Naive thymus-derived CD4-positive, alpha-beta T cell (primary cell): ENCODE data around the gene IMMP1L. TPM values are rescaled to one million over a fixed set of nuclear protein-coding genes. Genes with fewer than 3 reads are reported as not detected.

Experiments
- ATAC-seq: fragments of 150-1000 bp; cut with Tn5 transposase; 2 replicates; pipeline ENCODE4 v1.10.0; 2021; ENCODE audit warnings: mild to moderate bottlenecking, moderate library complexity
- CTCF ChIA-PET: fragments of 350-600 bp; sonication (Branson Sonifier 250); formaldehyde crosslinking; loops from one replicate; lab custom pipeline; 2021; ENCODE audit warnings: antibody characterized with exemption; lab: Charles Lee
- POLR2A ChIA-PET: fragments of 350-600 bp; sonication (Branson Sonifier 250); formaldehyde crosslinking; loops from one replicate; lab custom pipeline; 2021; ENCODE audit warnings: antibody characterized with exemption, inconsistent platforms; lab: Charles Lee
- DNase-seq, 9 donors: peaks; one replicate each; pipeline versions ENCODE4 v3.0.0 to v3.0.0-alpha.2; 2020 to 2022; ENCODE audit warnings: mixed read lengths in 1 of 9
- H3K27ac ChIP-seq: one replicate; pipeline ENCODE4 v1.7.0; 2013; ENCODE audit warnings: mild to moderate bottlenecking, low read depth, low read length, moderate library complexity
- H3K27me3 ChIP-seq, 2 donors: one replicate each; pipeline ENCODE4 v1.7.0; 2013; ENCODE audit warnings: low read length in 2 of 2, mild to moderate bottlenecking in 2 of 2, moderate library complexity in 2 of 2; ENCODE audit not compliant: control insufficient read depth in 2 of 2, insufficient read depth in 2 of 2
- H3K36me3 ChIP-seq, 3 experiments: 1 replicate in 2 of 3; 2 replicates in 1 of 3; pipeline ENCODE4 v1.7.0; 2013; ENCODE audit warnings: low read length in 3 of 3, mild to moderate bottlenecking in 3 of 3, moderate library complexity in 1 of 3; ENCODE audit not compliant: insufficient read depth in 3 of 3, control insufficient read depth in 2 of 3
- H3K4me1 ChIP-seq, 2 donors: one replicate each; pipeline ENCODE4 v1.7.0; 2013; ENCODE audit warnings: low read length in 2 of 2, mild to moderate bottlenecking in 2 of 2, moderate library complexity in 1 of 2; ENCODE audit not compliant: control insufficient read depth in 2 of 2, insufficient read depth in 2 of 2
- H3K4me3 ChIP-seq: 2 replicates; pipeline ENCODE4 v1.7.0; 2013; ENCODE audit warnings: mild to moderate bottlenecking, low read length
- H3K9me3 ChIP-seq, 3 experiments: 1 replicate in 2 of 3; 2 replicates in 1 of 3; pipeline ENCODE4 v1.7.0; 2013; ENCODE audit warnings: low read length in 3 of 3; ENCODE audit not compliant: control insufficient read depth in 2 of 3
- H3K27ac Mint-ChIP-seq, 9 donors: one replicate each; pipeline ENCODE4 v1.8.0; 2020 to 2022; ENCODE audit warnings: mixed read lengths in 9 of 9, mild to moderate bottlenecking in 8 of 9, moderate library complexity in 5 of 9, inconsistent platforms in 2 of 9
- H3K27me3 Mint-ChIP-seq, 5 donors: one replicate each; pipeline ENCODE4 v1.8.0; 2021 to 2022; ENCODE audit warnings: mixed read lengths in 5 of 5, mild to moderate bottlenecking in 1 of 5
- H3K36me3 Mint-ChIP-seq, 5 donors: one replicate each; pipeline ENCODE4 v1.8.0; 2020 to 2022; ENCODE audit warnings: mixed read lengths in 5 of 5, mild to moderate bottlenecking in 3 of 5, inconsistent platforms in 1 of 5
- H3K4me1 Mint-ChIP-seq, 7 donors: one replicate each; pipeline ENCODE4 v1.8.0; 2020 to 2022; ENCODE audit warnings: mixed read lengths in 7 of 7, mild to moderate bottlenecking in 3 of 7, inconsistent platforms in 1 of 7
- H3K4me3 Mint-ChIP-seq, 10 donors: one replicate each; pipeline ENCODE4 v1.8.0; 2020 to 2022; ENCODE audit warnings: mild to moderate bottlenecking in 10 of 10, mixed read lengths in 10 of 10, moderate library complexity in 6 of 10, inconsistent platforms in 2 of 10
- H3K9me3 Mint-ChIP-seq, 11 donors: one replicate each; pipeline ENCODE4 v1.8.0; 2020 to 2022; ENCODE audit warnings: mixed read lengths in 11 of 11, mild to moderate bottlenecking in 4 of 11, inconsistent platforms in 1 of 11, moderate library complexity in 1 of 11
- intact Hi-C, 2 donors: fragments of 100-400 bp; cut with micrococcal nuclease; formaldehyde crosslinking; loops; one replicate each; pipeline ENCODE4 v1.15.1; 2023
- polyA plus RNA-seq, 2 donors: library from polyadenylated mRNA; unstranded; fragments of 300-500 nt; fragmentation: Illumina TruSeq; gene quantifications; one replicate each; pipeline ENCODE4 v1.2.3, GENCODE V29; 2021
- total RNA-seq, 6 experiments: library from RNA in 5 of 6; stranded (reverse) in 5 of 6; gene quantifications; 1 replicate in 5 of 6; 2 replicates in 1 of 6; pipeline ENCODE4 v1.2.3 and lab custom pipeline; 2021 to 2026

IMMP1L gene
- total RNA-seq (10 to 100 TPM in 4 of 5 experiments, 1 to 10 TPM in 1; 9.4 to 20.0 (median 16.1) TPM), polyA plus RNA-seq (10 to 100 TPM; 49.7 to 52.4 TPM), total RNA-seq (lab: John Stamatoyannopoulos, UW) (3.4 reads per million, percentile 18 among the genes with 10 or more reads in this experiment)

GRCh38 chr11:31509429-31510345, at the start of gene IMMP1L, which contains the start of gene ELP4:
Gene IMMP1L, minus strand, starts transcription at chr11:31509622. Its CDS starts 46,346 bp downstream, at chr11:31463276.
Gene ELP4, plus strand, starts transcription at chr11:31509767. Its CDS starts 18 bp downstream, at chr11:31509785.
- ATAC-seq (peak; percentile 100), DNase-seq (peak; percentile 86 to 97 (median 95))
- Histone ChIP-seq H3K9me3 (no peaks in the 10 kb centered on the region), H3K36me3 (peaks cover 0 to 3% (median 0%) of the 10 kb centered on the region in 3 experiments), H3K27ac (peak within 1 kb of the TSS; percentile 79), H3K4me3 (peak within 1 kb of the TSS; percentile 85), H3K27me3 (no peaks in the 10 kb centered on the region), H3K4me1 (peaks cover 13 to 14% of the 10 kb centered on the region in 2 donors)
- H3K27me3 Mint-ChIP-seq, result peaks cover 0 to 2% (median 0%) of the 10 kb centered on the region in 5 donors
- intact Hi-C loops, result loop anchor here (1.0 to 10.0 kb wide), 11 partner anchors 11 to 1745 kb away; partner anchors contain the start of genes ARL14EP (in 2 of the 2), DCDC1 (in 2 of the 2), DNAJC24 (in 2 of the 2) and EIF3M (in 2 of the 2)
- H3K9me3 Mint-ChIP-seq, result no peaks in the 10 kb centered on the region
- peaks cover 21 to 70% (median 49%) of the 10 kb centered on the region in 7 donors for H3K4me1 Mint-ChIP-seq
- peaks cover under 1 to 15% (median 11%) of the 10 kb centered on the region in 5 donors for H3K36me3 Mint-ChIP-seq
- POLR2A ChIA-PET, result interaction anchor here (1.0 to 1.1 kb wide), 2 partner anchors 33 to 140 kb away, joined by 3 to 4 read pairs; partner anchors contain the start of genes DCDC1 and DNAJC24
- peak within 1 kb of the TSS; percentile 89 to 100 (median 99) for H3K4me3 Mint-ChIP-seq
- peak within 1 kb of the TSS; percentile 92 to 100 (median 98) for H3K27ac Mint-ChIP-seq
- CTCF ChIA-PET, result no interaction called here

GRCh38 chr11:31558001-31558400, 48.6 kb upstream of the IMMP1L start:
- DNase-seq (no peak), ATAC-seq (no peak)
- H3K4me3 Mint-ChIP-seq, result no peak overlapping the region
- ChIA-PET CTCF (no interaction called here), POLR2A (no interaction called here)
- Histone ChIP-seq H3K27me3 (no peaks in the 10 kb centered on the region), H3K9me3 (no peaks in the 10 kb centered on the region), H3K4me1 (no peaks in the 10 kb centered on the region), H3K36me3 (no peaks in the 10 kb centered on the region), H3K4me3 (no peak overlapping the region), H3K27ac (no peak overlapping the region)
- H3K36me3 Mint-ChIP-seq, result peaks cover 0 to 12% (median under 1%) of the 10 kb centered on the region in 5 donors
- H3K4me1 Mint-ChIP-seq, result peaks cover 0 to under 1% (median 0%) of the 10 kb centered on the region in 7 donors
- peaks cover 0 to 2% (median 0%) of the 10 kb centered on the region in 11 donors for H3K9me3 Mint-ChIP-seq
- H3K27me3 Mint-ChIP-seq, result no peaks in the 10 kb centered on the region
- H3K27ac Mint-ChIP-seq, result no peak overlapping the region
- intact Hi-C loops, result no loop called here

GRCh38 chr11:31555938-31556337, 46.5 kb upstream of the IMMP1L start:
- ChIA-PET CTCF (no interaction called here), POLR2A (no interaction called here)
- intact Hi-C loops, result no loop called here
- H3K27ac ChIP-seq, result no peak overlapping the region
- H3K27ac Mint-ChIP-seq, result no peak overlapping the region
- H3K27me3 ChIP-seq, result no peaks in the 10 kb centered on the region
- H3K4me1 ChIP-seq, result no peaks in the 10 kb centered on the region
- H3K36me3 Mint-ChIP-seq, result peaks cover 0 to 24% (median 0%) of the 10 kb centered on the region in 5 donors
- no peak overlapping the region for H3K4me3 Mint-ChIP-seq
- H3K9me3 Mint-ChIP-seq, result no peaks in the 10 kb centered on the region
- no peaks in the 10 kb centered on the region for H3K9me3 ChIP-seq
- no peak for ATAC-seq
- no peaks in the 10 kb centered on the region for H3K36me3 ChIP-seq
- peaks cover 0 to 4% (median 0%) of the 10 kb centered on the region in 7 donors for H3K4me1 Mint-ChIP-seq
- H3K4me3 ChIP-seq, result no peak overlapping the region
- no peak for DNase-seq
- H3K27me3 Mint-ChIP-seq, result no peaks in the 10 kb centered on the region

- Histone ChIP-seq H3K27me3 (no peaks in the 10 kb centered on the region), H3K36me3 (no peaks in the 10 kb centered on the region), H3K9me3 (no peaks in the 10 kb centered on the region), H3K27ac (no peak overlapping the region), H3K4me3 (no peak overlapping the region), H3K4me1 (no peaks in the 10 kb centered on the region)
- Mint-ChIP-seq H3K4me3 (no peak overlapping the region), H3K36me3 (peaks cover 12 to 48% (median 38%) of the 10 kb centered on the region in 5 donors), H3K9me3 (peaks cover 0 to 13% (median 0%) of the 10 kb centered on the region in 11 donors), H3K27me3 (no peaks in the 10 kb centered on the region), H3K27ac (no peak overlapping the region), H3K4me1 (no peaks in the 10 kb centered on the region)
- ChIA-PET CTCF (no interaction called here), POLR2A (no interaction called here)
- ATAC-seq (no peak), DNase-seq (no peak)
- intact Hi-C loops, result no loop called here
Measured at GRCh38 chr11:31542862-31543261, 33.4 kb upstream of the IMMP1L start.

GRCh38 chr11:31535479-31535878, 26.1 kb upstream of the IMMP1L start:
- Mint-ChIP-seq H3K36me3 (peaks cover 0 to 65% (median 21%) of the 10 kb centered on the region in 5 donors), H3K9me3 (peaks cover 0 to 1% (median 0%) of the 10 kb centered on the region in 11 donors), H3K4me3 (no peak overlapping the region), H3K27me3 (no peaks in the 10 kb centered on the region), H3K4me1 (peaks cover 0 to 6% (median 0%) of the 10 kb centered on the region in 7 donors), H3K27ac (no peak overlapping the region)
- no peak overlapping the region for H3K27ac ChIP-seq
- no peaks in the 10 kb centered on the region for H3K36me3 ChIP-seq
- no peaks in the 10 kb centered on the region for H3K4me1 ChIP-seq
- ATAC-seq (no peak), DNase-seq (no peak)
- no peak overlapping the region for H3K4me3 ChIP-seq
- CTCF ChIA-PET, result no interaction called here
- POLR2A ChIA-PET, result no interaction called here
- intact Hi-C loops, result no loop called here
- H3K9me3 ChIP-seq, result no peaks in the 10 kb centered on the region
- no peaks in the 10 kb centered on the region for H3K27me3 ChIP-seq

GRCh38 chr11:31531293-31531692, 21.9 kb upstream of the IMMP1L start:
- Mint-ChIP-seq H3K36me3 (peaks cover 0 to 55% (median 22%) of the 10 kb centered on the region in 5 donors), H3K4me3 (no peak overlapping the region), H3K27ac (no peak overlapping the region), H3K9me3 (no peaks in the 10 kb centered on the region), H3K27me3 (no peaks in the 10 kb centered on the region), H3K4me1 (peaks cover 0 to 10% (median 5%) of the 10 kb centered on the region in 7 donors)
- Histone ChIP-seq H3K9me3 (no peaks in the 10 kb centered on the region), H3K4me1 (no peaks in the 10 kb centered on the region), H3K27ac (no peak overlapping the region), H3K36me3 (peaks cover 0 to 2% (median 0%) of the 10 kb centered on the region in 3 experiments), H3K27me3 (no peaks in the 10 kb centered on the region), H3K4me3 (no peak overlapping the region)
- ChIA-PET POLR2A (no interaction called here), CTCF (no interaction called here)
- no peak for ATAC-seq
- DNase-seq, result no peak
- intact Hi-C loops, result no loop called here
